GM04504 (cell line): ENCODE results near the gene ZNF697.
"Not testable (repeated sequence)": the region's sequence is repeated elsewhere in the genome, so short reads cannot be mapped to it uniquely, and the experiment has no call there.

ENCODE experiments used
- DNase-seq: peaks from one replicate; pipeline ENCODE4 v3.0.0-alpha.2; 2012; ENCODE audit warnings: low read depth

The ZNF697 gene

DNA sequence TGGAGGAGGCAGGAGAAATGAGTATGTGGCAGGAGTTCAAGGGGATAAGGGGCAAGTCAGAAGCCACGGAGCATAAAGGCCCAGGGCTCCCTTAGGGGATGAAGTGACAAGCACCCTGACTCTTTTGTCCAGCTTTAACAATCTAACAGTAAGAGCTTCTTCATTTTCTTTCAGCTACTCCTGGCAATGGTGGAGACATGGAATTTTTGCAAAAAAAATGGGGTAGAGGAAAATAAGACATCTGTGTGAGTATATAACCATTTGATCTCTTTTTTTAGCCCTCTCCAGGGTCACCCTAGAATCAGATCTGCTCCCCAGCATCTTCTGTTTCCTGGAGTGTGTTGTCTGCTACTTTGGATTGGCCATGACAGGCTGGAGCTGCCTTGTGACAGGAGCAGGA, 47.1 kb downstream of the ZNF697 start:
- no peak for DNase-seq

DNA sequence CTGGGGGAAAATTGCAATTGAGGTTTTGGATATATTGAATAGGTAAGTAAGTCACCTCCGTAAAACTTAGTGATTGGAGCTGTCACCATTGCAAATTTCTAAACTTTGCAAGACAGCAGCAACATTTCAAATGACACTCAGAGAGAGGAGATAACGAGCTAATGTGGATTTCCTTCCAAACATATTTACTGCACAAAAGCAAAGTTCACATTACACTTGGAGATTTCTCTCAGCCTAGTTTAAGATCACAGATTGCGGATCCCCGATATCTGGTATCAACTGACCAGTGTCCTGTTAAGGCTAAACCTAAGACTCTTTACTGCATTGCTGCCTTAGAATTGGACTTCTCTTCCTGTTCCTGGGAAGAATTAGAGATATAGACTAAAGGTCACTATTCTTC, 47.5 kb downstream of the ZNF697 start:
- DNase-seq: no peak

GRCh38 chr1:119595606-119596005, 52.5 kb downstream of the ZNF697 start:
- DNase-seq: no peak

DNA sequence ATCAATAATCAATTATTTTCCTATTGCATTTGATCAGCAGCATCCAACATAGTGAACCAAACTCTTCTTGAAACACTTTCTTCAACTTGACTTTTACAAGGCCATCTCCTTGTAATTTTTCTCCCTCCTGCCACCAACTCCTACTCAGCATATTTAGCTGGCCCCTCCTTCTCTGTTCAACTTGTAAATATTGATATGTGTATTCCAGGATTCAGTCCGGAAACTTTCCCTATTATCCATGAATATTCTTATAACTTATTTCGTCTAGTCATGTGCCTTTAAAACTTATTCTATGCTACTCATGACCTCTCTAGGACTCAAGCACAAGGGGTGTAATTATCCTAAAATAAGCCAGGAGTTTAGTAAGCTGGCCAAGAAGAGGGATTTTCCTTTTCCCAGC, 52.9 kb downstream of the ZNF697 start:
- DNase-seq: no peak

GRCh38 chr1:119594376-119594775, 53.7 kb downstream of the ZNF697 start:
- DNase-seq: peak; percentile 19

DNA sequence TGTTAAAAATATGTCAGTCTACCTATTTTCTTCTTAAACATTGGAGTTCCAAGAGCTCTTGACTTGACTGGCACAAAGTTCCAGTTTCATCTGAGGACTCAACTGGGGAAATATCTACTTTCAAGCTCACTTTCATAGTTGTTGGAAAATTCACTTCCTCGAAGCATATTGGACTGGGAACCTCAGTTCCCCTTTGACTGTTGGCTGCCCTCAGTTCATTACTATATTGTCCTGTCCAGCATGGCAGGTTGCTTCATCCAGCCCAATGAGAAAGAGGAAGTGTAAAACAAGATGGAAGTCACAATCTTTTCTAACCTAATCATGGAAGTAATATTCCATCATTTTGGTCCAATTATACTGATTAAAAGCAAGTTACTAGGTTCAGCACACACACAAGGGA, 54.3 kb downstream of the ZNF697 start:
- no peak for DNase-seq

DNA sequence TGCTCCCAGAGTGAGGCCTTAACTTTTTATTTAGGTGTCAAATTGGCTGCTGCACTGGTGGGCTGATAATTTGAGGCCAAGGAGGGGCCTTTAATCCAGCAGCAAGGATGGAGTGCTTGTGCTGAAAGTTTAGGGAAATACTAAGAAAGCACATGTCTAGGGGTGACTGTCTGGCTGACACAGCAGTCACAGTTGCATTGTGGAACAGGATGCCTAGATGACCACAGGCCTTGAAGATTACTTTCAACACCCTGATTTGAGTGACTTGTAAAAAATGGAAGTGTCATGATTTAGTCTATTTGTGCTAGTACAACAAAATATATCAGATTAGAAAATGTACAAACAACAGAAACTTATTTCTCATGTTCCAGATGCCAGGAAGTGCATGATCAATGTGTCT, 57.7 kb downstream of the ZNF697 start:
- no peak for DNase-seq

DNA sequence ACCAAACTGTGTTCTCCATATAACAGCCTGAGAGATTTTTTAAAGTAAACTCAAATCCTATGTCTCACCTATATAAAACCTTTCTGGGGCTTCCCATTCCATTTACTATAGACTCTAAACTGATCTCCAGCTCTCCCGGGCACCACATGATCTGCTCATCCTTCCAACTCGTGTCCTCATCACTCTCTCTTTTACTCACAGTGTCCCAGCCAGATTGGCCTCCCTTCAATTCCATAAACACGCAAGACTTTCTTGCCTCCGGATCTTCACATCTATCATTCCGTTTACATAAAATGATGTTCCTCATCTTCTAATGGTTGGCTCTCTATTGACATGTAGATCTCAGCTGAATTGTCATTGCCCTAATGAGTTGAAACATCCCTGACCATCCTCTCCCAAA, 59.4 kb downstream of the ZNF697 start:
- no peak for DNase-seq

GRCh38 chr1:119587341-119587740, 60.7 kb downstream of the ZNF697 start:
- no peak for DNase-seq

DNA sequence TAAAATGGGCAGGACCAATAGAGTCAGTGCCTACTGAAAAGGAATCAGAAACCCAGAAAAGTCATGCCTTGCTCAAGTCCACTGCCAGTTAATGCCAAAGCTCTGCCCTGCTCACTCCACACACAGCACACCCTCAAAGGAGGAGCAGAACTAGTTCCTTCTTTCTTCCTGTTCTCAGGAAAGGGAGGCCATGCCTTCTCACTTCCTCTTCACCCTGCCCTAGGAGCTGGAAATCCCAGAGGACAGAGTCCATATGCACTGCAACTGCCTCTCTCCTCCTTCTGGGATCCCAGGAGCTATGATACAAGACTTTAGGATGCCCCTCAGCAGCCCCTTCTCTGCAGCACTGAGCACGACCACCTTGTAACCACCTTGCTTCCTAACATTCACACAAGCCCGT, 62.3 kb downstream of the ZNF697 start:
- not testable (repeated sequence) for DNase-seq

DNA sequence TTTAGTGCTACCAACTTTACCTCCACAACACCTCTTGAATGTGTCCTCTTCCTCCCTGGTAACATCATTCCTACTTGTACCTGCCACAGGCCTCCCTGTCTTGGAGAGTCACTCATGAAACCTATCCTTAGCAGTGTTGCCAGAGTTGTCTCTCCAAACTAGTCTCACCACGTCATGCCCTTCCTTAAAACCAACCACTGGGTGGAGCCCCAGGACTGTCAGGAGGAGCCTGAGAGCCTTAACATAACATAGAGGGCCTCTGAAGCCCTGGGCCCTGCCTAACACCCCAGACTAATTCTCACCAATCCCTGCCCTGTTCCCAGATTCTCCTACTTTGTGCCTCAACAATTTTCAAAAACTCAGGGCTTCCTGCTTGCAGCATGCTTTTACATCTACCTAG, 65.3 kb downstream of the ZNF697 start:
- DNase-seq: peak; percentile 24

- not testable (repeated sequence) for DNase-seq
Observed at GRCh38 chr1:119581076-119581475, 67.0 kb downstream of the ZNF697 start.

DNA sequence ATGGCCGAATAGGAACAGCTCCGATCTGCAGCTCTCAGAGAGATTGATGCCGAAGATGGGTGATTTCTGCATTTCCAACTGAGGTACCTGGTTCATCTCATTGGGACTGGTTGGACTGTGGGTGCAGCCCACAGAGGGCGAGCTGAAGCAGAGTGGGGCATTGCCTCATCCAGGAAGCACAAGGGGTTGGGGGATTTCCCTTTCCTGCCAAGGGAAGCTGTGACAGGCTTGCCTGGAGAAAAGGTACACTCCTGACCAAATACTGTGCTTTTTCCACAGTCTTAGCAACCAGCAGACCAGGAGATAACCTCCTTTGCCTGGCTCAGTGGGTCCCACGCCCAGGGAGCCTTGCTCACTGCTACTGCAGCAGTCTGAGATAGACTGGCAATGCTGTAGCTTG, 74.2 kb downstream of the ZNF697 start:
- DNase-seq: no peak

GRCh38 chr1:119569930-119570622, 78.0 kb downstream of the ZNF697 start:
- DNase-seq: not testable (repeated sequence)
